Esophagus squamous epithelium (tissue), 5 donors: ENCODE data around the gene NOL3. TPM values are rescaled to one million over a fixed set of nuclear protein-coding genes. Genes with fewer than 3 reads are reported as not detected.

Source experiments
- DNase-seq: peaks from one replicate; lab custom pipeline; 2025; lab: John Stamatoyannopoulos, UW
- H3K27ac ChIP-seq, 4 donors: fragments of 200-600 bp; sonication (generic); one replicate each; pipeline ENCODE4 v1.5.1; 2016 to 2019; ENCODE audit warnings: mild to moderate bottlenecking in 1 of 4
- H3K27me3 ChIP-seq, 4 donors: fragments of 200-600 bp; sonication (generic); 1 replicate in 3 of 4; 2 replicates in 1 of 4; pipeline versions ENCODE4 v1.5.1 to v1.6.0; 2017 to 2021; ENCODE audit warnings: antibody characterized with exemption in 1 of 4
- H3K36me3 ChIP-seq, 3 donors: fragments of 200-600 bp; sonication (generic); one replicate each; pipeline ENCODE4 v1.5.1; 2016 to 2019
- H3K4me1 ChIP-seq, 3 donors: fragments of 200-600 bp; sonication (generic); one replicate each; pipeline ENCODE4 v1.5.1; 2017 to 2019
- H3K4me3 ChIP-seq, 4 donors: fragments of 200-600 bp; sonication (generic); 1 replicate in 3 of 4; 2 replicates in 1 of 4; pipeline ENCODE4 v1.5.1; 2016 to 2019; ENCODE audit warnings: mild to moderate bottlenecking in 2 of 4, moderate library complexity in 1 of 4
- H3K9me3 ChIP-seq, 3 donors: fragments of 200-600 bp; sonication (generic); one replicate each; pipeline ENCODE4 v1.5.1; 2016 to 2019
- CTCF ChIP-seq, 6 experiments: fragments of 450-650 bp in 4 of 6; fragments of 200-600 bp in 2 of 6; sonication (generic) in 2 of 6; IDR thresholded peaks; one replicate each; pipeline ENCODE4 v1.5.1; 2016 to 2019; ENCODE audit warnings: antibody characterized with exemption in 6 of 6, mild to moderate bottlenecking in 4 of 6, moderate library complexity in 4 of 6
- POLR2A ChIP-seq, 4 donors: fragments of 450-650 bp; IDR thresholded peaks; one replicate each; pipeline ENCODE4 v1.6.1; 2017; ENCODE audit warnings: antibody characterized with exemption in 4 of 4, mild to moderate bottlenecking in 4 of 4, moderate library complexity in 3 of 4
- WGBS, 2 donors: methylation state at CpG; one replicate each; pipeline ENCODE4 v1.1.5; 2018; 5-methylcytosine and 5-hydroxymethylcytosine counted together
- intact Hi-C: fragments of 100-400 bp; cut with DNase I; formaldehyde crosslinking; loops from one replicate; pipeline ENCODE4 v1.15.0; 2022
- total RNA-seq, 4 donors: library from RNA; depleted of rRNA; stranded (reverse); fragments of >200 nt; gene quantifications; one replicate each; pipeline ENCODE4 v1.1.0, GENCODE V29; 2016
- donor health status: DM: yes; HTN: yes; CAD: no.

Gene NOL3
- total RNA-seq, 4 donors from 2014 or later = 25.1 to 56.1 (median 36.7) TPM

GRCh38 chr16:67154578-67155294 lies 15.6 kb upstream of the NOL3 start:
- no peak for TF ChIP-seq POLR2A (IDR thresholded peaks at IDR 0.05)
- TF ChIP-seq CTCF (IDR thresholded peaks at IDR 0.05) = no peak
- Histone ChIP-seq H3K4me1 (peaks cover 25 to 72% (median 46%) of the 10 kb centered on the region in 3 donors), H3K36me3 (peaks cover 0 to under 1% (median 0%) of the 10 kb centered on the region in 3 donors), H3K9me3 (no peaks in the 10 kb centered on the region), H3K27me3 (no peaks in the 10 kb centered on the region), H3K27ac (no peak overlapping the region), H3K4me3 (peak overlapping the region in 2 of 4 donors; percentile 23 to 52)
- DNase-seq = no peak
- intact Hi-C loops = loop anchor here (5.0 to 10.0 kb wide), 2 partner anchors 140 to 177 kb away; no protein-coding TSS in a partner anchor
- 39 to 67% methylated on average over 3 to 12 of the region's 61 CpGs for WGBS, 2 donors

- H3K9me3 ChIP-seq = no peaks in the 10 kb centered on the region
- H3K36me3 ChIP-seq = no peaks in the 10 kb centered on the region
- peaks cover 25 to 71% (median 38%) of the 10 kb centered on the region in 3 donors for H3K4me1 ChIP-seq
- 43 to 54% methylated on average over 12 to 23 of the region's 74 CpGs for WGBS, 2 donors
- no peak overlapping the region for H3K27ac ChIP-seq
- no peak for DNase-seq
- H3K27me3 ChIP-seq = no peaks in the 10 kb centered on the region
- intact Hi-C loops = loop anchor here (5.0 to 10.0 kb wide), 2 partner anchors 141 to 178 kb away; no protein-coding TSS in a partner anchor
- TF ChIP-seq POLR2A (IDR thresholded peaks at IDR 0.05) (no peak), CTCF (IDR thresholded peaks at IDR 0.05) (peak; percentile 96 to 99 (median 98))
- H3K4me3 ChIP-seq = peak overlapping the region in 2 of 4 donors; percentile 23 to 52
These were observed 14.8 kb upstream of the NOL3 start for GRCh38 chr16:67155295-67156142.

- intact Hi-C loops = loop anchor here (5.0 to 10.0 kb wide), 2 partner anchors 141 to 179 kb away; no protein-coding TSS in a partner anchor
- Histone ChIP-seq H3K27me3 (peaks cover 0 to 1% (median 0%) of the 10 kb centered on the region in 4 donors), H3K9me3 (no peaks in the 10 kb centered on the region), H3K27ac (no peak overlapping the region), H3K4me1 (peaks cover 26 to 71% (median 34%) of the 10 kb centered on the region in 3 donors), H3K36me3 (no peaks in the 10 kb centered on the region), H3K4me3 (no peak overlapping the region)
- WGBS, 2 donors = 57 to 66% methylated on average over 12 to 15 of the region's 15 CpGs
- no peak for TF ChIP-seq CTCF (IDR thresholded peaks at IDR 0.05)
- TF ChIP-seq POLR2A (IDR thresholded peaks at IDR 0.05) = no peak
- DNase-seq = no peak
These were observed 14.0 kb upstream of the NOL3 start for GRCh38 chr16:67156143-67156844.

- intact Hi-C loops = loop anchor here (5.0 to 10.0 kb wide), 2 partner anchors 142 to 180 kb away; no protein-coding TSS in a partner anchor
- peaks cover 0 to 10% (median 0%) of the 10 kb centered on the region in 4 donors for H3K27me3 ChIP-seq
- peaks cover 29 to 74% (median 34%) of the 10 kb centered on the region in 3 donors for H3K4me1 ChIP-seq
- no peak overlapping the region for H3K27ac ChIP-seq
- DNase-seq = no peak
- TF ChIP-seq CTCF (IDR thresholded peaks at IDR 0.05) (no peak), POLR2A (IDR thresholded peaks at IDR 0.05) (no peak)
- H3K36me3 ChIP-seq = no peaks in the 10 kb centered on the region
- no peaks in the 10 kb centered on the region for H3K9me3 ChIP-seq
- WGBS, 2 donors = 67 to 79% methylated on average over 3 to 6 of the region's 7 CpGs
- no peak overlapping the region for H3K4me3 ChIP-seq
These were observed 13.1 kb upstream of the NOL3 start for GRCh38 chr16:67157106-67157748.
